Stomach (tissue), 19 donors: ENCODE results near the gene ANAPC10. TPM values are rescaled to one million over a fixed set of nuclear protein-coding genes. Genes with fewer than 3 reads are reported as not detected.
A peak's percentile ranks its signal among the peaks of the same experiment; 100 is the strongest.
"Not testable (repeated sequence)": the region's sequence is repeated elsewhere in the genome, so short reads cannot be mapped to it uniquely, and the experiment has no call there.

Experiments
- DNase-seq, 2 donors: peaks; one replicate each; pipeline versions ENCODE4 v3.0.0 to v3.0.0-alpha.2; 2013 to 2019
- H3K27ac ChIP-seq, 5 donors: fragments of 200-600 bp in 4 of 5; sonication (generic) in 4 of 5; one replicate each; pipeline ENCODE4 v1.5.1; 2013 to 2019; ENCODE audit warnings: mild to moderate bottlenecking in 1 of 5, moderate library complexity in 1 of 5
- H3K27me3 ChIP-seq, 3 donors: fragments of 200-600 bp; sonication (generic); one replicate each; pipeline ENCODE4 v1.5.1; 2017 to 2019; ENCODE audit warnings: mixed run types in 1 of 3
- H3K36me3 ChIP-seq, 4 donors: fragments of 200-600 bp; sonication (generic); 1 replicate in 3 of 4; 2 replicates in 1 of 4; pipeline ENCODE4 v1.5.1; 2016 to 2019
- H3K4me1 ChIP-seq, 4 donors: fragments of 200-600 bp; sonication (generic); one replicate each; pipeline ENCODE4 v1.5.1; 2016 to 2019
- H3K4me3 ChIP-seq, 4 donors: fragments of 200-600 bp; sonication (generic) in 3 of 4; one replicate each; pipeline ENCODE4 v1.5.1; 2016 to 2019; ENCODE audit warnings: mild to moderate bottlenecking in 1 of 4
- H3K9me3 ChIP-seq, 4 donors: fragments of 200-600 bp; sonication (generic); one replicate each; pipeline ENCODE4 v1.5.1; 2016 to 2019
- CTCF ChIP-seq, 7 experiments: fragments of 450-650 bp in 4 of 7; fragments of 200-600 bp in 3 of 7; sonication (generic) in 3 of 7; IDR thresholded peaks; one replicate each; pipeline ENCODE4 v1.5.1; 2016 to 2019; ENCODE audit warnings: antibody characterized with exemption in 7 of 7, control low read depth in 2 of 7, mild to moderate bottlenecking in 1 of 7
- EP300 ChIP-seq: sonication (generic); formaldehyde crosslinking; IDR thresholded peaks from one replicate; pipeline ENCODE4 v1.6.1; 2017; ENCODE audit warnings: antibody characterized with exemption
- POLR2A ChIP-seq, 4 donors: fragments of 450-650 bp; IDR thresholded peaks; one replicate each; pipeline ENCODE4 v1.6.1; 2016; ENCODE audit warnings: antibody characterized with exemption in 4 of 4, control low read depth in 2 of 4, mild to moderate bottlenecking in 1 of 4, moderate library complexity in 1 of 4
- POLR2AphosphoS5 ChIP-seq, 3 donors: sonication (generic); formaldehyde crosslinking; IDR thresholded peaks; one replicate each; pipeline ENCODE4 v1.6.1; 2016; ENCODE audit warnings: antibody characterized with exemption in 3 of 3
- WGBS, 5 donors: extraction: QIAGEN DNeasy Blood & Tissue Kit in 3 of 5; methylation state at CpG; one replicate each; pipeline versions ENCODE4 v1.1.5 to v1.1.7; 2013 to 2018; 5-methylcytosine and 5-hydroxymethylcytosine counted together
- intact Hi-C: fragments of 100-400 bp; cut with DNase I; formaldehyde crosslinking; loops from one replicate; pipeline ENCODE4 v1.15.1; 2023; ENCODE audit warnings: low total_unique reads
- long read RNA-seq, 10 donors: transcript quantifications; one replicate each; lab custom pipeline, GENCODE V29; 2026
- polyA plus RNA-seq, 3 donors: library from polyadenylated mRNA; stranded (reverse); fragments of 200-250 nt; gene quantifications; one replicate each; pipeline ENCODE4 v1.2.3, GENCODE V29; 2013
- total RNA-seq, 5 donors: library from RNA; depleted of rRNA; stranded (reverse); fragments of >200 nt; gene quantifications; one replicate each; pipeline versions ENCODE4 v1.1.0 to v1.2.3, GENCODE V29; 2014 to 2016
- donor health status: healthy with polysubstance abuse.
- donor health status: Bipolar disorder and iron deficiency.
- donor health status: healthy.

The ANAPC10 gene
- total RNA-seq (10 to 100 TPM in 2 of 5 donors, 1 to 10 TPM in 3; 2.6 to 42.0 (median 6.1) TPM), polyA plus RNA-seq (10 to 100 TPM; 13.5 to 18.8 (median 14.5) TPM)
- long read RNA-seq, donor 1, partial matches to known transcripts: 0 of 4 reads
- long read RNA-seq, donor 1, other reads (novel, unspliced or antisense): 0 of 4 reads
- long read RNA-seq, donor 2, partial matches to known transcripts: 0 of 4 reads
- long read RNA-seq, donor 2, other reads (novel, unspliced or antisense): 0 of 4 reads
- long read RNA-seq, donor 3, partial matches to known transcripts: 0 of 7 reads
- long read RNA-seq, donor 3, other reads (novel, unspliced or antisense): 0 of 7 reads
- long read RNA-seq, donor 4: 0 reads
- long read RNA-seq, donor 5, transcript ANAPC10-209 (5 exons, 1,025 nt): major isoform, 7 of 8 reads
- long read RNA-seq, donor 5, partial matches to known transcripts: 0 of 8 reads
- long read RNA-seq, donor 5, other reads (novel, unspliced or antisense): 0 of 8 reads
- long read RNA-seq, donor 6, transcript ANAPC10-209 (5 exons, 1,025 nt): major isoform, 6 of 11 reads
- long read RNA-seq, donor 6, transcript ANAPC10-201 (5 exons, 868 nt): minor isoform, 5 of 11 reads
- long read RNA-seq, donor 6, partial matches to known transcripts: 0 of 11 reads
- long read RNA-seq, donor 6, other reads (novel, unspliced or antisense): 0 of 11 reads
- long read RNA-seq, donor 7, partial matches to known transcripts: 0 of 7 reads
- long read RNA-seq, donor 7, other reads (novel, unspliced or antisense): 0 of 7 reads
- long read RNA-seq, donor 8, transcript ANAPC10-209 (5 exons, 1,025 nt): major isoform, 10 of 10 reads
- long read RNA-seq, donor 8, partial matches to known transcripts: 0 of 10 reads
- long read RNA-seq, donor 8, other reads (novel, unspliced or antisense): 0 of 10 reads
- long read RNA-seq, donor 9, transcript ANAPC10-201 (5 exons, 868 nt): major isoform, 5 of 12 reads
- long read RNA-seq, donor 9, transcript ANAPC10-209 (5 exons, 1,025 nt): major isoform, 5 of 12 reads
- long read RNA-seq, donor 9, partial matches to known transcripts: 0 of 12 reads
- long read RNA-seq, donor 9, other reads (novel, unspliced or antisense): 0 of 12 reads
- long read RNA-seq, donor 10, partial matches to known transcripts: 0 of 5 reads
- long read RNA-seq, donor 10, other reads (novel, unspliced or antisense): 0 of 5 reads

GRCh38 chr4:145097821-145098674, at the start of gene ANAPC10, which contains the start of gene ABCE1:
TSS of gene ANAPC10 (minus strand) at chr4:145098196. CDS start at chr4:145096099, 2,097 bp downstream.
TSS of gene ABCE1 (plus strand) at chr4:145098311. CDS start at chr4:145104413, 6,102 bp downstream.
- peaks cover 0 to 9% (median 4%) of the 10 kb centered on the region in 4 donors for H3K9me3 ChIP-seq
- intact Hi-C loops: no loop called here
- peaks cover 6 to 29% (median 25%) of the 10 kb centered on the region in 4 donors for H3K36me3 ChIP-seq
- no peaks in the 10 kb centered on the region for H3K27me3 ChIP-seq
- DNase-seq: peak; percentile 97 to 99
- H3K4me1 ChIP-seq: peaks cover 22 to 62% (median 44%) of the 10 kb centered on the region in 4 donors
- WGBS, 5 donors: 0 to 1% (median 0%) methylated on average over 49 to 67 of the region's 67 CpGs
- peak within 1 kb of the TSS; percentile 61 to 90 (median 74) for H3K4me3 ChIP-seq
- H3K27ac ChIP-seq: peak within 1 kb of the TSS; percentile 87 to 92 (median 91)
- TF ChIP-seq POLR2AphosphoS5 (IDR thresholded peaks at IDR 0.05) (peak; percentile 86 to 98 (median 90)), EP300 (no peak)

GRCh38 chr4:145136219-145136618, 38.2 kb upstream of the ANAPC10 start:
- H3K27me3 ChIP-seq, intact Hi-C loops, H3K4me3 ChIP-seq, H3K27ac ChIP-seq, DNase-seq, H3K9me3 ChIP-seq: not testable (repeated sequence)
- Histone ChIP-seq H3K4me1 (peaks cover 5 to 23% (median 14%) of the 10 kb centered on the region in 4 donors), H3K36me3 (peaks cover 19 to 46% (median 44%) of the 10 kb centered on the region in 4 donors)
- 31 to 75% (median 44%) methylated on average over 1 of the region's 1 CpG; no CpG with 5 or more reads in 1 of the 5 donors for WGBS, 5 donors

GRCh38 chr4:145132511-145133098, 34.6 kb upstream of the ANAPC10 start:
- Histone ChIP-seq H3K27ac (peak overlapping the region in 1 of 5 donors; percentile 10), H3K4me3 (no peak overlapping the region), H3K4me1 (peaks cover 5 to 33% (median 17%) of the 10 kb centered on the region in 4 donors), H3K9me3 (no peaks in the 10 kb centered on the region), H3K36me3 (peaks cover 11 to 45% (median 34%) of the 10 kb centered on the region in 4 donors), H3K27me3 (no peaks in the 10 kb centered on the region)
- TF ChIP-seq POLR2A (IDR thresholded peaks at IDR 0.05): no peak
- intact Hi-C loops: no loop called here
- DNase-seq: peak in 1 of 2 donors; percentile 36
- WGBS, 5 donors: 47 to 58% (median 48%) methylated on average over 5 of the region's 5 CpGs

- H3K27me3 ChIP-seq: no peaks in the 10 kb centered on the region
- no peak for DNase-seq
- 88 to 92% (median 91%) methylated on average over 12 of the region's 12 CpGs for WGBS, 5 donors
- H3K27ac ChIP-seq: no peak overlapping the region
- intact Hi-C loops: no loop called here
- peaks cover 11 to 45% (median 34%) of the 10 kb centered on the region in 4 donors for H3K36me3 ChIP-seq
- peaks cover 5 to 33% (median 17%) of the 10 kb centered on the region in 4 donors for H3K4me1 ChIP-seq
- no peaks in the 10 kb centered on the region for H3K9me3 ChIP-seq
- H3K4me3 ChIP-seq: no peak overlapping the region
- TF ChIP-seq POLR2A (IDR thresholded peaks at IDR 0.05) (no peak), CTCF (IDR thresholded peaks at IDR 0.05) (no peak), POLR2AphosphoS5 (IDR thresholded peaks at IDR 0.05) (no peak), EP300 (no peak)
Measured at GRCh38 chr4:145131848-145132247, 33.9 kb upstream of the ANAPC10 start.
